Prostate gland (tissue), 2 donors: Measurements from ENCODE around the gene UGCG.

Source experiments
- CTCF ChIP-seq, 4 experiments: fragments of 200-600 bp in 2 of 4; fragments of 450-650 bp in 2 of 4; sonication (generic) in 2 of 4; IDR thresholded peaks; 1 replicate in 3 of 4; 2 replicates in 1 of 4; pipeline ENCODE4 v1.5.1; 2016 to 2019; ENCODE audit warnings: antibody characterized with exemption in 4 of 4, mild to moderate bottlenecking in 2 of 4, moderate library complexity in 2 of 4
- POLR2A ChIP-seq: fragments of 450-650 bp; IDR thresholded peaks from one replicate; pipeline ENCODE4 v1.6.1; 2016; ENCODE audit warnings: antibody characterized with exemption, mild to moderate bottlenecking

GRCh38 chr9:111898331-111899096, 1.9 kb downstream of the UGCG start:
- TF ChIP-seq CTCF (IDR thresholded peaks at IDR 0.05) (no peak), POLR2A (no peak)
